ENCODE measurements around the gene TTN.

TTN gene

DNA sequence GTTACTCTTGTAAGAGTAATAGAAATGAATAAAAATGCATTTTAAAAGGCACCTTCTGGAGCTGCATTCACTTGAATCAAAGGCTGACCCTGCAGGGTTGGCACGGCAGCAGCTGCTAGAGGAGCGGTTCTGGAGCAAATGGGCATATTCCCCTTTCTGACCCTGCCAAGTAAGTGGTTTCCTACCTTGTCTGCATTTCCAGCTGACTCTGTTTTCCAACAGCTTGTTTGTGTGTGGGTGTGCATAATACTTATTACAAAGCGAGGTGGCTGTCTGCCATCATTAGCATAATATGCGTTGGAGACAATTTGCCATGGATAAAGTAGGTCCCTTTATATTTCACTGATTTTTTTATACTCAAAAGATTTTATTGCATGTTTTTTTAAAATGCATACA lies 21.3 kb upstream of the TTN start:
- Mint-ChIP-seq H3K36me3 (peaks cover 32% of the 10 kb centered on the region), H3K27me3 (no peaks in the 10 kb centered on the region), H3K4me3 (no peak overlapping the region), H3K9me3 (peaks cover 2% of the 10 kb centered on the region), H3K27ac (no peak overlapping the region), H3K4me1 (peaks cover 7% of the 10 kb centered on the region)
- no peak for ATAC-seq (ENCODE audit: low read depth)
- DNase-seq (ENCODE audit: low spot score in 2 of 2), result no peak

DNA sequence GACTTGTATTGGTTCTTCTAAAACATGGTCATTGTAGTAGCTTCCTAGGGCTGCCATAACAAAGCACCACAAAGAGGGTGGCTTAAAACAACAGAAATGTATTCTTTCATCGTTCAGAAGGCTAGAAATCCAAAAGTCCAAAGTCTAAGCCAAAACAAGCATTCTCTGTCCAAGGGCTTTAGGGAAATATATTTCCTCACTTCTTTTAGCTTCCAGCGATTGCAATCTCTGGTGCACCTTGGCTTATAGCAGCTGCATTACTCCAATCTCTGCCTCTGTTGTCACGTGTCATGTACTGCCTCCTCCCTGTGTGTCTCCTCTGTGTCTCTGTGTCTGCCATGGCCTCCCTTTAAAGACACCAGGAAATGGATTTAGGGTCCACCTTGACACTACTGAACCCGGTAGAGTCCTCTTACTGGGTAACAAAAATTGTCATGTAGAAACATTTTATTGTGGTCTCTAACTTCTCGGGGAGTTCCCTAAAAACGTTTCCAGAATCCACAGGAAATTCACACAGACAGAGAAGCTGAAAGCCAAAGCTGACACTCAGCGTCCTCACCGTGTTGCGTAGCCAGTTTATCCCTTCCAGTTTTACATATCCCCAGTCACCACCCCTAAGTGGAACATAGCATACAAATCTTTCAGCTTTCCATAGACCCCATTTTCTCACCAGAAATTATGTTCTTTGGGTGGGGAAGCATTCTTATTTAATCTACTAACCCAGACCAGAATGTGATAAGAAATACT lies 20.7 kb upstream of the TTN start:
- H3K4me3 Mint-ChIP-seq, result no peak overlapping the region
- no peak overlapping the region for H3K27ac Mint-ChIP-seq
- DNase-seq (ENCODE audit: low spot score in 2 of 2), result no peak
- no peaks in the 10 kb centered on the region for H3K27me3 Mint-ChIP-seq
- peaks cover 2% of the 10 kb centered on the region for H3K9me3 Mint-ChIP-seq
- H3K4me1 Mint-ChIP-seq, result peaks cover 7% of the 10 kb centered on the region
- peaks cover 29% of the 10 kb centered on the region for H3K36me3 Mint-ChIP-seq
- no peak for ATAC-seq (ENCODE audit: low read depth)

DNA sequence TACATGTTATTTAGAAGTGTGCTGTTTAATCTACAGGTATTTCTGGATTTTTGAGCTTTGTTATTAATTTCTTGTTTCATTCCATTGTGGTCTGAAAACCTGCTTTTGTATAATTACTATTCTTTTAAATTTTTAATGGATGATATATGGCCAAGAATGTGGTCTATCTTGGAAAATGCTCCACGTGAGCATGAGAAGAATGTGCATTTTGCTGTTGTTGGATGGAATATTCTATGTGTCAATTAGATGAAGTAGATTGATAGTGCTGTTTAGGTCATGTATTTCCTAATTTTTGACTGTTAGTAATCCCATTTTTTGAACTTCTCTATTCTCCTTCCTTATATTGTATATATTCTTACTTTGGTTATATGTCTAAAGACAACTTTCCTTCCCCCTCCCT lies 19.9 kb upstream of the TTN start:
- Mint-ChIP-seq H3K27me3 (no peaks in the 10 kb centered on the region), H3K27ac (no peak overlapping the region), H3K4me1 (peaks cover 7% of the 10 kb centered on the region), H3K4me3 (no peak overlapping the region), H3K9me3 (peaks cover 2% of the 10 kb centered on the region), H3K36me3 (peaks cover 27% of the 10 kb centered on the region)
- DNase-seq (ENCODE audit: low spot score in 2 of 2) (no peak), ATAC-seq (ENCODE audit: low read depth) (no peak)

DNA sequence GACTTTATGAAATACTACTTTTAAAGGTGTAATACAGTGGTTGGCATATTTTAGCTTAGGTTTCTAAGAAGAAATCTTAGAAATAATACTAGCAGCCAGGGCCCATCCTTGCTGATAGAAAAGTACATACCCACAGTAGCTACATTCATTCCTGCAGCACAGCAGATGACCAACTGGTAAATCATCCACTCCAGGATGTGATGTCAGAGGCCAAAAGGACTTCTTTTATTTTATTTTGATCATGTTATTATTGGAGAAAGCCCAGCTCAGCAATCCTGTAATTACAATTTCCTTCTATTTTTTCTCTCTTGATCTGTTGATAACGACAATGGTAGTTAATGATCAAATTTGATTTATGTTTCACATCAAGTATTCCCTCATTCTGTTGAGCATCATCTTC lies 18.0 kb upstream of the TTN start:
- Mint-ChIP-seq H3K4me1 (peaks cover 6% of the 10 kb centered on the region), H3K27me3 (no peaks in the 10 kb centered on the region), H3K36me3 (peaks cover 27% of the 10 kb centered on the region), H3K9me3 (peaks cover 2% of the 10 kb centered on the region), H3K4me3 (no peak overlapping the region), H3K27ac (no peak overlapping the region)
- ATAC-seq (ENCODE audit: low read depth) (no peak), DNase-seq (ENCODE audit: low spot score in 2 of 2) (no peak)

DNA sequence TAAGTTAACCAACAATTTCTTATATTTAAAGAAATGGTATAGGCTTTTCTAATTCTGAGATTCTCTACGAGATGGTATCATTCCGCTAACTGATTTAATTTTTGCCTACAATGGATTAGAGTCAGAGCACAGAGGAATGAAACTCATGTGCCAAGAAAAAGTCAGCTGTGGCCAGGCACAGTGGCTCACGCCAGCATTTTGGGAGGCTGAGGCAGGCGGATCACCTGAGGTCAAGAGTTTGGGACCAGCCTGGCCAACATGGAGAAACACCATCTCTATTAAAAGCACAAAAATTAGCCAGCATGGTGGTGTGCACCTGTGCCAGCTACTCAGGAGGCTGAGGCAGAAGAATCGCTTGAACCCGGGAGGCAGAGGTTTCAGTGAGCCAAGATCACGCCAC lies 17.0 kb upstream of the TTN start:
- no peak for DNase-seq (ENCODE audit: low spot score in 2 of 2)
- H3K27ac Mint-ChIP-seq, result no peak overlapping the region
- peaks cover 28% of the 10 kb centered on the region for H3K36me3 Mint-ChIP-seq
- no peak overlapping the region for H3K4me3 Mint-ChIP-seq
- H3K9me3 Mint-ChIP-seq, result peaks cover 2% of the 10 kb centered on the region
- peaks cover 8% of the 10 kb centered on the region for H3K4me1 Mint-ChIP-seq
- no peak for ATAC-seq (ENCODE audit: low read depth)
- H3K27me3 Mint-ChIP-seq, result no peaks in the 10 kb centered on the region

DNA sequence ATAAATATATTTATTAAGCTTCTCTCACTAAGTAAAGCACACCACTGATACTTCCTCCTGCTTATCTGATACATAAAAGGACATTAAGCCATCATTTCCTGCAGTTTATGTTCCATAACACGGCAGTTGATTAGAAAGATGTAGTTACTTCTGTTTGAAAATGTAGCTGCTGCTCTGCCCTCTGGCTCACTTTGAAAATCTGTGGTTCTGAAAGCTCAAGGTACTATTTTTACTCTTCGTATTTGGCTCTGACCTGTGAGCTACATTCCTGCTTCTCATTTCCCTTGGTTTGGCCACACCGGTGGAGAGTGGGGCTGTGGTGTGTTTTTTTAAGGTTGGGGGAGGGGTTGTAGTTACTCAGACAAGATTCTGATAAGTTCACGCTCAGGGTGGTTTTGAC lies 12.8 kb upstream of the TTN start:
- Mint-ChIP-seq H3K9me3 (no peaks in the 10 kb centered on the region), H3K27me3 (no peaks in the 10 kb centered on the region), H3K4me1 (peaks cover 6% of the 10 kb centered on the region), H3K27ac (peak overlapping the region; percentile 73), H3K36me3 (peaks cover 12% of the 10 kb centered on the region), H3K4me3 (peak overlapping the region; percentile 67)
- DNase-seq (ENCODE audit: low spot score in 2 of 2) (no peak), ATAC-seq (ENCODE audit: low read depth) (peak; percentile 41)

DNA sequence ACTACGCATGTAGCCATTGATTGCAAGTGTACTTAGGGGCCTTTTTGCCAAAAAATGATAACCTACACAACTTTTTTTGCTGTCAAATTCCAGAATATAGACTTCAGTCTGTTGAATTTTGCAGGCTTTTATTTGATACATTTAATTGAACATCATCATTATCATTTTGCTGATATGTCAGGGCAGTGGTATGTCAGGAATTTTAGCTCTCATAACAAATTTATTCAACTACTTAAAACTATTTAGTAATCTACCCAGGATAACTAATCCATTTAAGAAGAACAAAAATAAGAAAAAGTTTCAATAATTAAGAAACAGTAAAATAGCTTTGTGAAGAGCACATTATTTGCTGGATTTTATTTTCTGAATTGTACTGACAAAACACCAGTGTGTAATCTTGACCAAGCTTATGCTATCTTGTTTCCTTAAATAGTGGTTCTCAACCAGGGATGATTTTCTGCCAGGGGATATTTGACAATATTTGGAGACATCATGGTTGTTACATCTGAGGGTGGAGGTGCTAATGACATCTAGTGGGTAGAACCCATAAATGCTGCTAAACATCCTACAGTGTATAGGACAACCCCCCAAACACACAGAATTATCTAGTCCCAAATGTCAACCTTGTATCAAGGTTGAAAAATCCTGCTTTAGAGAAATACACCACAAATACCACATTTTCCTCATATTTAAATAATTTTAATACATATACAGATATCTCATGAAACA lies 12.1 kb upstream of the TTN start:
- DNase-seq (ENCODE audit: low spot score in 2 of 2), result no peak
- H3K4me3 Mint-ChIP-seq, result no peak overlapping the region
- no peak for ATAC-seq (ENCODE audit: low read depth)
- peaks cover 12% of the 10 kb centered on the region for H3K36me3 Mint-ChIP-seq
- H3K27ac Mint-ChIP-seq, result no peak overlapping the region
- no peaks in the 10 kb centered on the region for H3K9me3 Mint-ChIP-seq
- H3K4me1 Mint-ChIP-seq, result peaks cover 6% of the 10 kb centered on the region
- no peaks in the 10 kb centered on the region for H3K27me3 Mint-ChIP-seq

DNA sequence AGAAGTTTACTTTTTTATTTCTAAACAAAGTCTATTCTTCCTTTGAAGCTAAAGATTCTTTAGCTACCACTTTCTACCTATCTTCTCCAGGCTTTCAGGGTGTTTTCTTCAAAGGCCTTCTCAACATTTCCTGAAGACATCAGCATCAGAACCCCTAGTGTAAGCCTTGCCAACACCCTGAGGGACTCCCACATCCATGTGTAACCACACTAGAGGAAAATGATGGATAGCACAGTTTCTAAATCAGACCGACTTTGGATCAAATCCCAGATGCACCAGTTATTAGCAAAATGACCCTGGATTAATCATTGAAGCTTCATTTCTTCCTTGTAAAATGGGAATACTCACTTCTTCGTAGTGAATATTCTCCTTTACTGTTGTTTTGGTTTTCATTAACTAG lies 4.7 kb upstream of the TTN start:
- Mint-ChIP-seq H3K36me3 (peaks cover 12% of the 10 kb centered on the region), H3K4me1 (no peaks in the 10 kb centered on the region), H3K27me3 (no peaks in the 10 kb centered on the region), H3K9me3 (no peaks in the 10 kb centered on the region), H3K27ac (no peak overlapping the region), H3K4me3 (no peak overlapping the region)
- ATAC-seq (ENCODE audit: low read depth) (no peak), DNase-seq (ENCODE audit: low spot score in 2 of 2) (no peak)

DNA sequence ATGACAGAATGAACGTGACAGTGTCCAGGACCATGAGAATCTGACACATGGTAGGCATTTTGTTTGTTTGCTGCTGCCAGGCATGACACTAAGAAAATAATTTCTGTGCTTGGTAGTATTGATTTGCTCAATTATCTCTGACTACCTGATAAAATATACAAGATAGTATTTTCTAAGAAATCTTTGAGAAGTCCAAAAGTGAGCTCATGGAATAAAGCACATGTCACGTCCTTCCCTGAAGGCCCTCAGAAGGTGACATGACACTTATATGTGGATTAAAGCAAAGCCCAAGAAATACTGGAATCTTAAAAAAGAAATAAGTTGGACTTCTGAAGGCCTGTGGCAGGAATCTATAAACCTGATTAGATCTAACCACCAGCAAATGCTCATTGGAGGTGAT lies 3.8 kb upstream of the TTN start:
- no peak overlapping the region for H3K4me3 Mint-ChIP-seq
- H3K27ac Mint-ChIP-seq, result no peak overlapping the region
- peaks cover 10% of the 10 kb centered on the region for H3K36me3 Mint-ChIP-seq
- H3K27me3 Mint-ChIP-seq, result no peaks in the 10 kb centered on the region
- H3K4me1 Mint-ChIP-seq, result no peaks in the 10 kb centered on the region
- DNase-seq (ENCODE audit: low spot score in 2 of 2) (no peak), ATAC-seq (ENCODE audit: low read depth) (no peak)
- no peaks in the 10 kb centered on the region for H3K9me3 Mint-ChIP-seq

DNA sequence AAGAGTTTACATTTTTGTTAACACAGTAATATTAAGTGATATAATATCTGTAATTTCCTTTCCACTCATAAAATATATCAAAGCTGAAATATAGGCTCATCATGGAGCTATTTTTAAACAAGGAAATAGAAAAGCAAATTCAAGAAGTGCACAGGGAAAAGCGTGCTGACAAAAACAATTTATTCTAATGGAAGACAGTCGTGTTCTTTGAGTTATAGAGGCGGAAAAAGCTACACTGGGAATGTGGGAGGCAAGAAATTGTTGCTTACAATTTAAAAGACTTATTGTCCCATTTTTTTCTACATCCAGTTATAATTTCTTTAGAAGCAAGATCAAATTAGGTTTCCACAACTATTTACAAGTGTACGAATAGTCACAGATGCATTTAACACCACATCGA lies 3.2 kb upstream of the TTN start:
- ATAC-seq (ENCODE audit: low read depth), result no peak

DNA sequence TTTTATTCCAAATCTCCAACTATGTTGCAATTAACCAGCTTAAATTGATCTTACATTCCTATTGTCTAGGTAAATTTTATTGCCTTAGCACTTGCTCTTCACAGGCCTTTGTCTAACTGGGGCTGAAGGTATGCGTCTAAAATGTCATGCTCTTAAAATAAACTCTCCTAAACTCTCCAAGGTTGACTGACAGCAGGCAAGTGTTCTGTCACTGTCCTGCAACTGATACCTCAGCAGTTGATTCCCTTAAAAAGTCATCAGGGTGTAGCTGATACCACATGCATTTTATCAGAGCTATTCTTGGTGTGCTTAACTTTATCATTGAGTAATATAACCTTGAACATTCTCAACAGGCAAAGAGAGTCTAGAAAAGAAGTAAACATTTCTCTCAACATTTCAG lies 680 bp downstream of the TTN start:
- no peak for DNase-seq (ENCODE audit: low spot score in 2 of 2)
- no peak for ATAC-seq (ENCODE audit: low read depth)
- Mint-ChIP-seq H3K9me3 (no peaks in the 10 kb centered on the region), H3K27ac (no peak overlapping the region), H3K4me1 (no peaks in the 10 kb centered on the region), H3K36me3 (peaks cover 7% of the 10 kb centered on the region), H3K27me3 (no peaks in the 10 kb centered on the region), H3K4me3 (no peak overlapping the region)

More for the DNA sequence above, 3.2 kb upstream of the TTN start:
- Mint-ChIP-seq H3K9me3 (no peaks in the 10 kb centered on the region), H3K4me1 (no peaks in the 10 kb centered on the region), H3K27ac (no peak overlapping the region), H3K36me3 (peaks cover 9% of the 10 kb centered on the region), H3K27me3 (no peaks in the 10 kb centered on the region), H3K4me3 (no peak overlapping the region)
- no peak for DNase-seq (ENCODE audit: low spot score in 2 of 2)

DNA sequence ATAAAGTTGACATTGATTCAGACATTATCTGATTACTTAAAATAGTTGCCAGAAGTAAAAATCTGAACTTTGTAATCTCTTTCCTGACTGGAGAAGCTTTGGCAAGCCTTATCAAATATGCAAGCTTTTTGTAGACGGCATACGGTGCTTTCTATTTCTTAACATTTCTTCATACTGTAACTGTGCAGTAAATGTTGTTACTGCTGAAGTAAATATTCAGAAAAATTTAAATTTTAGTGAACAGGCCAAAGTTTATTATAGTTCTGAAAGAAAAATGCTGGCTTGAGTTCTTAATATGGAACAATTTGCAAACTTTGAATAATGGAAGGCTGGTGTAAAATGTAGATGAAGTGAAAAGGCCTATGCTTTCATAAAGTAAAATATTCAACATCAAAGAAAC lies 1.8 kb downstream of the TTN start:
- no peak overlapping the region for H3K27ac Mint-ChIP-seq
- H3K9me3 Mint-ChIP-seq, result no peaks in the 10 kb centered on the region
- no peak for DNase-seq (ENCODE audit: low spot score in 2 of 2)
- peaks cover 11% of the 10 kb centered on the region for H3K36me3 Mint-ChIP-seq
- H3K27me3 Mint-ChIP-seq, result no peaks in the 10 kb centered on the region
- no peaks in the 10 kb centered on the region for H3K4me1 Mint-ChIP-seq
- no peak for ATAC-seq (ENCODE audit: low read depth)
- no peak overlapping the region for H3K4me3 Mint-ChIP-seq

DNA sequence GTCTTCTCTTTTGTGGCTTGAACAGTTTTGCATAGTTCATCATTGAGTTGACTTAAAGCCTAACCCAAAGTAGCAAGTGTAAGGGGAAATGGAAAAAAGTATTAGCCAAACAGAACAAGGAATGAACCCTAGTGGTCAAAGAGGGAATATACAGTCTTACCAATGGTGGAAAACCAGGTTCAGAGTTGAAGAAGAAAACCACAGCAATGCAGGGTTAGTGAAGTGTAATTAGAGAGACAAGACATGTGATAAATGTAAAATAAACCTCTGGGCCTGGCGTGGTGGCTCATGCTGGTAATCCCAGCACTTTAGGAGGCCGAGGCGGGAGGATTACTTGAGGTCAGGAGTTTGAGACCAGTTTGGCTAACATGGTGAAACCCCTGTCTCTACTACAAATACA lies 2.4 kb downstream of the TTN start:
- Mint-ChIP-seq H3K4me3 (no peak overlapping the region), H3K27ac (no peak overlapping the region), H3K9me3 (no peaks in the 10 kb centered on the region), H3K36me3 (peaks cover 12% of the 10 kb centered on the region), H3K27me3 (no peaks in the 10 kb centered on the region), H3K4me1 (no peaks in the 10 kb centered on the region)
- no peak for DNase-seq (ENCODE audit: low spot score in 2 of 2)
- ATAC-seq (ENCODE audit: low read depth), result peak; percentile 19

DNA sequence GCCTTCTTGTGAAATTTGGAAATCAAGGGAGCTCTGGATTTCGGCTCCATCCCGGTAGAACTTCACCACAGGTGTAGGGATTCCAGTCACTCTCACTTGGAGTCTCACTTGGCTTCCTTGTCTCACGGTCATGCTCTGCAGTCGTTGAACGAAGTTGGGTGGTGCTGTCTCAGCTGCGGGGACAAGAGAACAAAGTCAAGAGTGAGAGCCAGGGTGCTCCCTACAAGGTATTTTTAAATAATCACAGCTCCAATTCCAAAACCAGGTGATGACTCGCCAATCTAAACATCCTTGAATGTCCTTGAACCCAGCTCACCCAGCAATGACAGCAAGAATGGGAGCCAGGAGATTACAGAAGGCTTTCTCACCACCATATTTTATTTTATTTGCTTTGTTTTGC lies 6.7 kb downstream of the TTN start:
- H3K27ac Mint-ChIP-seq, result no peak overlapping the region
- H3K36me3 Mint-ChIP-seq, result peaks cover 22% of the 10 kb centered on the region
- ATAC-seq (ENCODE audit: low read depth), result no peak
- H3K4me1 Mint-ChIP-seq, result no peaks in the 10 kb centered on the region
- no peaks in the 10 kb centered on the region for H3K27me3 Mint-ChIP-seq
- no peaks in the 10 kb centered on the region for H3K9me3 Mint-ChIP-seq
- DNase-seq (ENCODE audit: low spot score in 2 of 2), result no peak
- no peak overlapping the region for H3K4me3 Mint-ChIP-seq

DNA sequence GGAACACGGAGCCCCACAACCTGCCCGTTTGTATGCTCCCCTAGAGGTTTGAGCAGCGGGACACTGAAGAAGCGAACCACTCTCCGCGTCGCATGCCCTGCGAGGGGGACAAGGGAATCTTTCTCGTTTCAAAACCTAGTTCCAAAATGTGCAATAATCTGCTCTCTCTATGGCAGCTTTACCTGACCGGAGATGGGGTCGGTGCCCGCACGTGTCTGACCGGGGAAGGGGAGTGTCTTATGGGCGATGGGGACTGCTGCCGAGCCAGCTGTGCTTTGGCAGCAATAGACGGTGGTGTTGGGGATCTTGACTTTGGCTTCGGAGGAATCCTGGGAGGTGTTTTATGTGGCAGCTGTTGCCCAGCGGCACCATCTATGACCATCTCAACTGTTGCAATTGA lies 7.9 kb downstream of the TTN start:
- DNase-seq (ENCODE audit: low spot score in 2 of 2), result no peak
- H3K4me1 Mint-ChIP-seq, result no peaks in the 10 kb centered on the region
- H3K27me3 Mint-ChIP-seq, result no peaks in the 10 kb centered on the region
- peaks cover 22% of the 10 kb centered on the region for H3K36me3 Mint-ChIP-seq
- H3K27ac Mint-ChIP-seq, result no peak overlapping the region
- no peaks in the 10 kb centered on the region for H3K9me3 Mint-ChIP-seq
- H3K4me3 Mint-ChIP-seq, result no peak overlapping the region
- no peak for ATAC-seq (ENCODE audit: low read depth)
